IMR-90 (cell line): ENCODE results near the gene PAK6.

Source experiments
- BHLHE40 ChIP-seq: fragments of 150-350 bp; IDR thresholded peaks from 2 replicates; pipeline ENCODE4 v1.6.1; 2016; ENCODE audit warnings: mild to moderate bottlenecking, low read depth, low read length
- CTCF ChIP-seq: conservative IDR thresholded peaks from 2 replicates; pipeline ENCODE4 v1.5.1; 2012; ENCODE audit warnings: mild to moderate bottlenecking, low read depth, low read length, improper control_type of control experiment
- ELK1 ChIP-seq: fragments of 150-350 bp; IDR thresholded peaks from 2 replicates; pipeline ENCODE4 v1.6.1; 2016; ENCODE audit warnings: low read depth, mild to moderate bottlenecking, low read length, moderate library complexity, borderline replicate concordance
- FOS ChIP-seq: fragments of 150-350 bp; IDR thresholded peaks from 2 replicates; pipeline ENCODE4 v1.6.1; 2016; ENCODE audit warnings: low read depth, low read length
- MAFK ChIP-seq: IDR thresholded peaks from 2 replicates; pipeline ENCODE4 v1.6.1; 2012; ENCODE audit warnings: low read depth, low read length, improper control_type of control experiment
- NFE2L2 ChIP-seq: fragments of 150-350 bp; IDR thresholded peaks from 2 replicates; pipeline ENCODE4 v1.6.1; 2016; ENCODE audit warnings: low read depth, mild to moderate bottlenecking, low read length
- POLR2A ChIP-seq: IDR thresholded peaks from 2 replicates; pipeline ENCODE4 v1.6.1; 2012; ENCODE audit warnings: mild to moderate bottlenecking, low read depth, low read length
- RAD21 ChIP-seq: IDR thresholded peaks from 2 replicates; pipeline ENCODE4 v1.6.1; 2012; ENCODE audit warnings: low read length, improper control_type of control experiment
- RCOR1 ChIP-seq: IDR thresholded peaks from 2 replicates; pipeline ENCODE4 v1.6.1; 2012; ENCODE audit warnings: mild to moderate bottlenecking, low read length, improper control_type of control experiment; ENCODE audit not compliant: insufficient replicate concordance
- RFX5 ChIP-seq: IDR thresholded peaks from 2 replicates; pipeline ENCODE4 v1.8.0; 2012; ENCODE audit warnings: low read depth, mild to moderate bottlenecking, low read length, moderate library complexity
- SMC3 ChIP-seq: fragments of 150-350 bp; IDR thresholded peaks from 2 replicates; pipeline ENCODE4 v1.6.1; 2016; ENCODE audit warnings: low read depth, mild to moderate bottlenecking, antibody characterized with exemption, low read length, moderate library complexity
- USF2 ChIP-seq: fragments of 150-350 bp; IDR thresholded peaks from 2 replicates; pipeline ENCODE4 v1.6.1; 2017; ENCODE audit warnings: mild to moderate bottlenecking, antibody characterized with exemption, low read length, low read depth

- TF ChIP-seq CTCF (no peak), RFX5 (no peak), POLR2A (no peak), RAD21 (no peak), RCOR1 (no peak), BHLHE40 (no peak), NFE2L2 (no peak), SMC3 (no peak), ELK1 (no peak), FOS (no peak), MAFK (no peak), USF2 (no peak)
Measured at GRCh38 chr15:40239693-40240618, 1.1 kb downstream of the PAK6 start.
